Panc1 (cell line): ENCODE measurements around the gene GAL3ST1.

ENCODE experiments used
- CTCF ChIP-seq: fragments of 450-650 bp; IDR thresholded peaks from 2 replicates; pipeline ENCODE4 v1.5.1; 2017; ENCODE audit warnings: mild to moderate bottlenecking
- POLR2AphosphoS5 ChIP-seq: IDR thresholded peaks from 2 replicates; pipeline ENCODE4 v1.6.1; 2012; ENCODE audit warnings: mild to moderate bottlenecking, low read depth, low read length, moderate library complexity

- TF ChIP-seq CTCF (no peak), POLR2AphosphoS5 (no peak)
These were observed 10.3 kb downstream of the GAL3ST1 start for GRCh38 chr22:30564045-30564760.
